GM19043 (cell line): ENCODE measurements around the gene PTPRK.
A peak's percentile ranks its signal among the peaks of the same experiment; 100 is the strongest.

ENCODE experiments used
- ATAC-seq: cut with Tn5 transposase; IDR thresholded peaks from one replicate; pipeline ENCODE4 v1.9.1; 2021; ENCODE audit warnings: low read depth; ENCODE audit not compliant: unreplicated experiment

PTPRK gene

GRCh38 chr6:128352366-128352765 is 168.0 kb downstream of the PTPRK start:
- ATAC-seq = no peak

- ATAC-seq = no peak
Observed at GRCh38 chr6:128351255-128351514, 169.2 kb downstream of the PTPRK start.

- no peak for ATAC-seq
Observed at GRCh38 chr6:128350416-128351254, 169.8 kb downstream of the PTPRK start.

- ATAC-seq = no peak
Observed at GRCh38 chr6:128347123-128347522, 173.3 kb downstream of the PTPRK start.

GRCh38 chr6:128346569-128346968 is 173.8 kb downstream of the PTPRK start:
- ATAC-seq = no peak

- no peak for ATAC-seq
Observed at GRCh38 chr6:128345278-128345677, 175.1 kb downstream of the PTPRK start.

- no peak for ATAC-seq
Observed at GRCh38 chr6:128343706-128344105, 176.7 kb downstream of the PTPRK start.

- no peak for ATAC-seq
Observed at GRCh38 chr6:128339635-128340450, 180.6 kb downstream of the PTPRK start.

- ATAC-seq = no peak
Observed at GRCh38 chr6:128337619-128338018, 182.8 kb downstream of the PTPRK start.

- no peak for ATAC-seq
Observed at GRCh38 chr6:128336436-128337095, 183.8 kb downstream of the PTPRK start.

GRCh38 chr6:128335963-128336362 is 184.4 kb downstream of the PTPRK start:
- ATAC-seq = no peak

GRCh38 chr6:128333581-128334223 is 186.7 kb downstream of the PTPRK start:
- ATAC-seq = no peak

- peak; percentile 84 for ATAC-seq
Observed at GRCh38 chr6:128327890-128328289, 192.5 kb downstream of the PTPRK start.

- ATAC-seq = no peak
Observed at GRCh38 chr6:128323011-128323410, 197.4 kb downstream of the PTPRK start.

- no peak for ATAC-seq
Observed at GRCh38 chr6:128319946-128320345, 200.5 kb downstream of the PTPRK start.

- ATAC-seq = no peak
Observed at GRCh38 chr6:128319157-128319556, 201.2 kb downstream of the PTPRK start.

- no peak for ATAC-seq
Observed at GRCh38 chr6:128316258-128316929, 204.0 kb downstream of the PTPRK start.

GRCh38 chr6:128314190-128314589 is 206.2 kb downstream of the PTPRK start:
- no peak for ATAC-seq

- ATAC-seq = no peak
Observed at GRCh38 chr6:128311944-128312570, 208.3 kb downstream of the PTPRK start.

- no peak for ATAC-seq
Observed at GRCh38 chr6:128310451-128310850, 209.9 kb downstream of the PTPRK start.
